Ovary (tissue), 9 donors: ENCODE measurements around the gene ELAPOR1. TPM values are rescaled to one million over a fixed set of nuclear protein-coding genes. Genes with fewer than 3 reads are reported as not detected.

Experiments
- DNase-seq, 5 donors: peaks; one replicate each; pipeline ENCODE4 v3.0.0-alpha.2; 2019 to 2020
- H3K27ac ChIP-seq, 2 donors: fragments of 200-600 bp; one replicate each; pipeline versions ENCODE4 v1.5.1 to v1.8.0; 2019 to 2022
- H3K27me3 ChIP-seq: fragments of 200-600 bp; one replicate; pipeline ENCODE4 v1.8.0; 2022
- H3K36me3 ChIP-seq: fragments of 200-600 bp; sonication (generic); one replicate; pipeline ENCODE4 v1.5.1; 2019
- H3K4me1 ChIP-seq: one replicate; pipeline ENCODE4 v1.8.1; 2013; ENCODE audit warnings: mild to moderate bottlenecking, moderate library complexity; ENCODE audit not compliant: insufficient read depth
- H3K4me3 ChIP-seq: fragments of 200-600 bp; sonication (generic); one replicate; pipeline ENCODE4 v1.5.1; 2017
- H3K9me3 ChIP-seq, 2 donors: fragments of 200-600 bp in 1 of 2; sonication (generic) in 1 of 2; one replicate each; pipeline versions ENCODE4 v1.5.1 to v1.8.1; 2013 to 2019; ENCODE audit warnings: mild to moderate bottlenecking in 1 of 2, moderate library complexity in 1 of 2
- CTCF ChIP-seq, 3 donors: fragments of 450-650 bp in 2 of 3; fragments of 200-600 bp in 1 of 3; IDR thresholded peaks; one replicate each; pipeline versions ENCODE4 v1.5.1 to v1.8.0; 2016 to 2022; ENCODE audit warnings: antibody characterized with exemption in 3 of 3, mild to moderate bottlenecking in 1 of 3
- EP300 ChIP-seq: sonication (generic); formaldehyde crosslinking; IDR thresholded peaks from one replicate; pipeline ENCODE4 v1.6.1; 2017; ENCODE audit warnings: antibody characterized with exemption
- POLR2A ChIP-seq: fragments of 450-650 bp; IDR thresholded peaks from one replicate; pipeline ENCODE4 v1.6.1; 2017; ENCODE audit warnings: antibody characterized with exemption, mild to moderate bottlenecking, moderate library complexity
- WGBS, 3 donors: extraction: QIAGEN DNeasy Blood & Tissue Kit in 1 of 3; methylation state at CpG; one replicate each; pipeline versions ENCODE4 v1.1.5 to v1.1.7; 2013 to 2017; 5-methylcytosine and 5-hydroxymethylcytosine counted together
- intact Hi-C, 4 donors: fragments of 100-400 bp; cut with DNase I; formaldehyde crosslinking; loops; one replicate each; pipeline versions ENCODE4 v1.11.0 to v1.15.1; 2022 to 2023
- polyA plus RNA-seq, 2 donors: library from polyadenylated mRNA; stranded (reverse); fragments of 200-250 nt in 1 of 2; fragments of 350-450 nt in 1 of 2; fragmentation: Illumina TruSeq in 1 of 2; extraction: RNeasy Lipid Tissue Mini Kit (QIAGEN cat#74804) in 1 of 2; gene quantifications; one replicate each; pipeline ENCODE4 v1.2.3, GENCODE V29; 2013 to 2014
- total RNA-seq, 7 donors: library from RNA; depleted of rRNA in 2 of 7; stranded (reverse); fragments of >200 nt in 2 of 7; fragmentation: NEBNext Ultra II Directional in 3 of 7; extraction: Animal tissue kit (Norgen Biotek cat#: 25700) in 3 of 7; gene quantifications; one replicate each; pipeline versions ENCODE4 v1.1.0 to v1.2.4, GENCODE V29; 2016 to 2023
- donor health status: DM: no; HTN: no; CAD: no; lungs with moderate emphysema.
- donor health status: DM: no; HTN: no; CAD: no.
- donor health status: Bipolar disorder and iron deficiency.
- donor health status: DM: yes; HTN: yes; CAD: no.
- donor health status: DM: no; HTN: no; CAD: no.
- donor health status: DM: yes; HTN: yes; CAD: no.

ELAPOR1 gene
- total and polyA plus RNA-seq, 9 donors = 0.15 to 69.6 (median 1.9) TPM; not detected in 1

- Histone ChIP-seq H3K27ac (no peak overlapping the region), H3K9me3 (no peaks in the 10 kb centered on the region), H3K36me3 (no peaks in the 10 kb centered on the region), H3K27me3 (no peaks in the 10 kb centered on the region), H3K4me3 (no peak overlapping the region), H3K4me1 (peaks cover 5% of the 10 kb centered on the region)
- intact Hi-C loops = loop anchor here in 2 of 4 donors (10.0 kb wide), 3 partner anchors 91 to 151 kb away; partner anchors contain the start of gene CLCC1 (in 1 of the 2)
- TF ChIP-seq POLR2A (no peak), CTCF (IDR thresholded peaks at IDR 0.05) (no peak), EP300 (no peak)
- 86 to 93% (median 91%) methylated on average over 2 of the region's 2 CpGs for WGBS, 3 donors
- DNase-seq = no peak
Observed at GRCh38 chr1:109115685-109116084, 1.8 kb downstream of the ELAPOR1 start.

GRCh38 chr1:109116286-109116685, 2.4 kb downstream of the ELAPOR1 start:
- no peak for DNase-seq
- Histone ChIP-seq H3K4me1 (peaks cover 5% of the 10 kb centered on the region), H3K27me3 (no peaks in the 10 kb centered on the region), H3K9me3 (no peaks in the 10 kb centered on the region), H3K27ac (no peak overlapping the region), H3K4me3 (no peak overlapping the region), H3K36me3 (no peaks in the 10 kb centered on the region)
- TF ChIP-seq POLR2A = no peak
- intact Hi-C loops = loop anchor here in 2 of 4 donors (10.0 kb wide), 3 partner anchors 91 to 151 kb away; partner anchors contain the start of gene CLCC1 (in 1 of the 2)
- WGBS, 3 donors = 53 to 81% (median 54%) methylated on average over 1 of the region's 1 CpG

- TF ChIP-seq CTCF (IDR thresholded peaks at IDR 0.05) (no peak), POLR2A (no peak), EP300 (no peak)
- no peak for DNase-seq
- Histone ChIP-seq H3K9me3 (no peaks in the 10 kb centered on the region), H3K27ac (no peak overlapping the region), H3K4me3 (no peak overlapping the region), H3K36me3 (no peaks in the 10 kb centered on the region), H3K4me1 (peaks cover 2% of the 10 kb centered on the region), H3K27me3 (no peaks in the 10 kb centered on the region)
- WGBS, 3 donors = 81 to 88% (median 83%) methylated on average over 3 of the region's 3 CpGs
- intact Hi-C loops = loop anchor here in 2 of 4 donors (10.0 kb wide), 3 partner anchors 93 to 153 kb away; partner anchors contain the start of gene CLCC1 (in 1 of the 2)
Observed at GRCh38 chr1:109118089-109118488, 4.2 kb downstream of the ELAPOR1 start.

GRCh38 chr1:109120356-109120755, 6.4 kb downstream of the ELAPOR1 start:
- no peaks in the 10 kb centered on the region for H3K36me3 ChIP-seq
- DNase-seq = no peak
- WGBS, 3 donors = 92 to 95% (median 94%) methylated on average over 5 of the region's 5 CpGs
- H3K9me3 ChIP-seq = no peaks in the 10 kb centered on the region
- no peak overlapping the region for H3K27ac ChIP-seq
- TF ChIP-seq POLR2A = no peak
- no peak for TF ChIP-seq EP300
- no peak for TF ChIP-seq CTCF (IDR thresholded peaks at IDR 0.05)
- H3K4me1 ChIP-seq = no peaks in the 10 kb centered on the region
- no peaks in the 10 kb centered on the region for H3K27me3 ChIP-seq
- H3K4me3 ChIP-seq = no peak overlapping the region
- intact Hi-C loops = no loop called here

GRCh38 chr1:109131059-109131458, 17.1 kb downstream of the ELAPOR1 start:
- TF ChIP-seq EP300 (no peak), POLR2A (no peak), CTCF (IDR thresholded peaks at IDR 0.05) (no peak)
- Histone ChIP-seq H3K4me1 (no peaks in the 10 kb centered on the region), H3K27me3 (no peaks in the 10 kb centered on the region), H3K4me3 (no peak overlapping the region), H3K36me3 (no peaks in the 10 kb centered on the region), H3K9me3 (no peaks in the 10 kb centered on the region), H3K27ac (no peak overlapping the region)
- intact Hi-C loops = no loop called here
- DNase-seq = no peak
- 95 to 96% (median 96%) methylated on average over 2 of the region's 2 CpGs for WGBS, 3 donors
